Endometrial microvascular endothelial cells (primary cell): ENCODE measurements around the gene LIMD2. TPM values are rescaled to one million over a fixed set of nuclear protein-coding genes. Genes with fewer than 3 reads are reported as not detected.

Source experiments
- in situ Hi-C: cut with HindIII; loops from 2 replicates; pipeline ENCODE4 v1.10.0; 2017; ENCODE audit warnings: low sequenced_read_pairs, low pct_unique_long_range_greater_than_20kb; ENCODE audit errors: inconsistent ontology term
- total RNA-seq: library from RNA; depleted of rRNA; stranded (reverse); fragments of >200 nt; gene quantifications from one replicate; pipeline ENCODE4 v1.2.3, GENCODE V29; 2015; ENCODE audit errors: inconsistent ontology term

Gene LIMD2
- total RNA-seq, 1 donor from 2014 or later = 14.8 TPM

DNA sequence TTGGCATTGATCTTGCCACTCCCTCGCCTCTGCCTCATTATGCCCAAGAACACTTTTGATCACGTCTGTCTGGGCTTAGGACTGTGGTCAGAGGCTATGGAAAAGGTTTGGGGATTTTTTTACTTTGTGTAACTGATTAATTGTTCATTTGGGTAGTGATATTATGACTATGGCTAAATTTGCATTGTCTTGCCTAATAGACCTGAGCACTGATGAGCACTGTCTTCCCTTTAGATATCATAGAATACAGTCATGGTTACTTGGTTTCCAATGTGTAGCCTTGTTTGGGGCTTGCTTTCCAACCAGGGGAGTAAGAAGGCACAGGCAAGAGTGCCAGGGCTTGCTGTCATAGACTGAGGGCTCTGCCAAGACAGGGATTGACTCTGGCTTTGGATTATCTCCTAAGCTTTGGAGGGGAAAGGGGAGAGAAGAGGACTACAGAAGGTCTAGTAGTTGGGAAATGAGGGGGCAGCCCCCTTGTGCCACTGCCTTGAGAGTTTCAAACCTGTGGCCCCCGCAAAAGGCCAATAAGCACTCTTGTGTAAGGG is 13.7 kb downstream of the LIMD2 start:
- in situ Hi-C loops = no loop called here

DNA sequence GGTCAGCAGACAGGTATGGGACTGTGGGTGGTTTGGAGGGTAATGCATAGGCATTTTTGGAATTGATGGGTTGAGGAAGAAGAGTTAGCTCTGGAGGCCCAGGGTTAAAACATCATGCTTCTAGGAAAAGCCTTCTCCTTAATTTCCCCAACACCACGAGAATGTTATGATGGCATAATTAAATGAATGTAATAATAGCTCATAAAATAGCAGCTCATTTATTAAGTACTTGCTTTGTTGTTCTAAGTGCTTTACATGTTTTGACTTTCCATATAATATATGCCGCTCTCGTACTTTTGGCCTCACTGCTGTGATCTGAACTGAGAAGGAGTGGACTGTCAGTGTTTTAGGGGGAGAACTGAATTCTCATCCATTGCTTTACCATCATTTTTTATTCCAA is 14.3 kb downstream of the LIMD2 start:
- in situ Hi-C loops = no loop called here

DNA sequence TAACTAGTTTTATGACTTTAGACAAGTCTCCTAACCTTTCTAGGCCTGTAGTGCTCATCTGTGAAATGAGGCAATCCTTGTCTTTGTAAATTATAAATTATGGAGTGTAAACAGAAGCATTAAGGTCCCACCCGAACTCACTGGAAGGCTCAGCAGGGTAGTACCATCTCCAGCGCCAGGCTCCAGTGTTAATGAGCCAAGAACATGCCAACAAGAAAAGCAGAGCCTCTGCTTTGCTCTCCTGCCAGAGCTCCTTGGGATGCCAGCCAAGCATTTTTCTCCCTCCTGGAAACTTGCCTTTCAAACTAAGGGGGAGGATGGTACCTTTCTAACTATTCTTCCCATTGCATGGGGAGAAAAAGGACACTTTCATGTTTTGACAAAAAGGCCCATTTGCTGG is 14.9 kb downstream of the LIMD2 start:
- in situ Hi-C loops = no loop called here

DNA sequence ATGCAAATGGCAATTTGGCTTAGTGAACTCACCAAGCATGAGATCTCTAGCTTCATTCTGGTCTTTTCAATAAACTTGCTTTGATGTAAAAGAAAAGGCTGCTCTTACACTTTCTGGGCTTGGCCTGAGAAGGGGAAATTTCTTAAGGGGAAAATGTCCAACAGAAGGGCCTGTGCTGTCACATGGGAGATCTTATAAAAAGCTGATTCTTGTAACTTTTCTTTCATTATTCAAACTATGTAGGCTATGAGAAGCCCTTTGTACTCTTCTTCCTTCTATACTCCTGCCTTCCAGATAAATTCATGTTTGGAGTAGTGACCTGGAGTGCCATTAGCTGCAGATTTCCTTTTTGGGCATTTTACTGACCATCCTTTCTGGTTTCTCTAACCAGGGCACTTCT is 16.9 kb downstream of the LIMD2 start:
- in situ Hi-C loops = no loop called here

DNA sequence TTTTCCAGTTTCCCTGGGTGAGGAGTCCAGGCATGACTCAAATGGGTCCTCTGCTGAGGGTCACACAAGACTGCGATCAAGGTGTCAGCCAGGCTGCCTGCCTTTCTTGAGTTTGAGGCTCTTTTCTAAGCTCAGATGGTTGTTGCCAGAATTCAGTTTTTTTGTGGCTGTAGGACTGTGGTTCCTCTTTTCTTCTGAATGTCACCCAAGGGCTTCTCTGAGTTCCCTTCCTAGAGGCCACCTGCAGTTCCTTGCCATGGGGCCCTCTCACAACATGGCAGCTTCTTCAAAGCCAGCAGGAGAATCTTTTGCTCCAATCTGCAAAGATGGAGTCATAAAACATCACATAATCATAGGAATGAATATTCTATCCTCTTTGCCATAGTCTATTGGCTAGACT is 17.5 kb downstream of the LIMD2 start:
- in situ Hi-C loops = no loop called here

DNA sequence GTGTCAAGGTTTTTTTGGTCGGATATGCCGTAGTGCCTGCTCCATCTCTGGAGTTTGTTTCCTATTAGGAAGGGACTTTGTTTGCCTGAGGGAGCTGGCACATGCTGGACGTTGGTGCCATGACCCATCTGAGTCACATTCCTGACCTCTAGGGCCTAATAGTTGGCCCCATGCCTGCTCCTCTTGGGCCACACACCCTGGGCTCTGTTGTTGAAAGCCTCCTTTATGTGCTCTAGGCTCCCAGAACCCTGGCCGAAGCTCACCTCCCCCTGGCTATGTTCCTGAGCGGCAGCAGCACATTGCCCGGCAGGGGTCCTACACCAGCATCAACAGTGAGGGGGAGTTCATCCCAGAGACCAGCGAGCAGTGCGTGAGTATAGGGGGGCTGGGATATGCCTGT is 18.4 kb downstream of the LIMD2 start:
- in situ Hi-C loops = no loop called here

DNA sequence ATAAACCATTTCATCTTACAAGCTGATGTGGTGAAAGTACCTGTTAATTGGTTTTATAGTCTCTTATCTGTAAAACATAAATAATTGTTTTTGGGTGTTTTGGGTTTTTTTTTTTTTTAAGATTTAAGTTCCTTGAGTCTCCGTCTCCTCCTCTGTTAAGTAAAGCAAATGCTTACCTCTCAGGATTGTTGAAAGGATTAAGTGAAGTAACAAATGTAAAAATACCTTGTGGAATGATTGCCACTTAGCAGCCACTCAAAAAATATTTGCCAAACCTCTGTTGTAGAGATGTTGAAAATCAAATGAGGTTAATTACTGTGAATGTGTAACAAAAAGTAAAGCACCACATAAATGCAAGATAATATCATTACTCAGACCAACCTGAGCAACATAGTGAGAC is 19.2 kb downstream of the LIMD2 start:
- in situ Hi-C loops = no loop called here

DNA sequence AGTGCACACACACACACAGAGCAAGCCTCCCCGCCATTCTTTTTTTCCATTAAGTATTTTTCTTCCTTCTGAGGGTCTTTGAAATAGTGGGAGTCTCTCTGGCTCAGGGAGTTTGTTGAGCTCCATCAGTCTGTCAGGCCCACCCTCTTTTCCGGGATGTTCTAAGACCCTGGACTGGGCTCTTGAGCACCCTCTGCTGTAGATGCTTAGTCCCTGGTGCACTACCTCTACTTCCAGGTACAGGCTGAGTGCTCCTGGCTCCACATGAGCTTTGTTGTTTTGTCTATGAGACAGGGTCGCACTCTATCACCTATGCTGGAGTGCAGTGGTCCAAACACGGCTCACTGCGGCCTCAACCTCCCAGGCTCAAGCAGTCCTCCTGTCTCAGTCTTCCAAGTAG is 20.7 kb downstream of the LIMD2 start:
- in situ Hi-C loops = no loop called here

DNA sequence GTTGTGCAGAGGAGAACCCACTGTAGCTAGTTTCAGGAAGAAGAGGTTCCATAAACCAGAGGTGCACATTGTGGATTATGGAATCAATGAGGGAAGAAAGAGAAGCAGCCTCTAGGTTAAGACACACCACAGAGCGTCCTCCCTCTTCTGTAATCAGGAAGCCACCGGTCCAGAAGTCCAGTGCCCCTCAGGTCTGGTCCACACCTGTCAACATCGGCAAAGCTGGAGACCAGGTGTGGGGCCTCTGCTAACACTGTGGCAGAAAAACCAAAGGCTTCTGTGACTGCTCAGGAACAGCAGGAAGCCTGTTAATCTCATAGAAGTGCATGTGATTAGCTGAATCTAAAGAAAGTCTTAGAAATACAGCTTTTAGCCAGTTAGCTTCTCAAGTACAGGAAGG is 23.3 kb downstream of the LIMD2 start:
- in situ Hi-C loops = no loop called here

DNA sequence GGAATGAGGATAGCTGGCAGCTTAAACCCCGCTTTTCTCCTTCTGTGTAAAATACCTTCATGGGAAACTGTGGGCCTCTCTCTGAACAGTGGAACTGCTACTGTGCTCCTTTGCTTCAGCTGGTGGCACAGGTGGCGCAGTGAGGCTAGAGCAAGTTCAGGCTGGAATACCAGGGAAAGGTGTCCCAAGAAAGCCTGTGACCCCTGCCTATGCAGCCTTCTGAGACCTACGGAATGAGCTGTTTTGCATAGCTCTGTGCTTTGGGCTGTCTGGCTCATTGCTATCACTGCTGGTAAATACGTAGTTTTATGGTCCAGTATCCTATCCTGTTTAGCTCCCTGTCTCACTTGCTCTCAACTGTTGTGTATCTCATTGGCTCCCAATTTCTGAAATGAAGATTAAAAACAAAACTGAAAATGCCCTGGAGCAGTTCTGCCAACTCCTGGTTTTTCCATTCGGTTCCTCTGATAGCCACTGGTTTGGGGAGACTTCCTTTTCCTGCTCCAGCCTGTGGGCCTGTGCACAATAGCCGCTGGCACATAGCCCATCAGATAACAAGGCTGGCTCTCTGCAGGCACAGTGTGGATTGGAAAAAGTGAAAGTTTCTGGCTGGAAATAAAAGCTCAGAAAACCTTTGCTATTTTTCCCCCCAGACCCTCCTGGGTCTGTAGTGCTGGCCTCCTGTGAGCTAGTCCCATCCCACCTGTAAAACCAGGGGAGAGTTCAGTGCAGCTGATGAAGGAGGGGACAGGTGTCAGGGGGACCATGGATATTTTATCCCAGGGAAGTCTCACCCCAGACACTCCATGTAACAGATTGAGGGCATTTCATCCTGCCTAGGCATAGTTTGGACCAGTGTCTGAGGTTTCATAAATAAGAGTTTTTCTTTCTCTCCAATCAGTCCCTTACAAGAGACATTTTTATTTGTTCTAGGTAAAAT is 24.0 kb downstream of the LIMD2 start:
- in situ Hi-C loops = no loop called here

DNA sequence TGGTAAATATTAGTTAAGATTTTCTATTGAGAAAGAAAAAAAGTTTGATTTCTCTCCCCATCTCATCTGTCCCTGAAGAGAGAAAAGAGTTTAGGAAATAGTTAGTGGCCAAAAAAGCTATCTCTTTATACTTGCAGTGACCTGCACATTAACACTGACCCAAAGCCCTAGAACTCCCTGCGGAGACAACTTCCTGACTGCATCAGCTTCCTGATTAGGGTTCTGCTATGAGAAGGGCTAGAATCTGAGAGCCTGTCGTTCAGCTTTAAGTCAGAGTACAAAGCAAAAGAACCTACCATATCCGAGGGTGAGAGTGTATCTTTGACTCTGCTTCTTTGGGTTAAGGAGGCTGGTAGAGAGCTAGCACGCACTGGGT is 24.7 kb downstream of the LIMD2 start:
- in situ Hi-C loops = no loop called here

DNA sequence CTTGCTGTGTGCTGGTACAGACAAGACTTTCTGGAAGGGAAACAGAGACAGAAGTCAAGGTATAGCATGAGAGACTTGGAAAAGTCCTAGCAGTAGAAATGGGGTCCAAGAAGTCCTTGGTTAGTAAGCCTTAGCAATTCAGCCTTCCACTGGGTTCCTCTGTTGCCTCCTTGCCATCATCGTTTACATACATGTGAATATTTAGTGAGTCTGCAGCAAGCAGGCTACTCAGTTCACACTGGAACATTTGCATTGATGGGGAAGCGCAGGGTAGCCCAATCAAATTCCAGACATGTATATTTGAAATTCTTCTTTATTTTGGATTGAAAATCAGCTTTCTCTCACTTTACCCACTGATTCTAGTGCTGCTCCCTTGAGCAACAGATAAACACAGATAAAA is 27.1 kb downstream of the LIMD2 start:
- in situ Hi-C loops = no loop called here

DNA sequence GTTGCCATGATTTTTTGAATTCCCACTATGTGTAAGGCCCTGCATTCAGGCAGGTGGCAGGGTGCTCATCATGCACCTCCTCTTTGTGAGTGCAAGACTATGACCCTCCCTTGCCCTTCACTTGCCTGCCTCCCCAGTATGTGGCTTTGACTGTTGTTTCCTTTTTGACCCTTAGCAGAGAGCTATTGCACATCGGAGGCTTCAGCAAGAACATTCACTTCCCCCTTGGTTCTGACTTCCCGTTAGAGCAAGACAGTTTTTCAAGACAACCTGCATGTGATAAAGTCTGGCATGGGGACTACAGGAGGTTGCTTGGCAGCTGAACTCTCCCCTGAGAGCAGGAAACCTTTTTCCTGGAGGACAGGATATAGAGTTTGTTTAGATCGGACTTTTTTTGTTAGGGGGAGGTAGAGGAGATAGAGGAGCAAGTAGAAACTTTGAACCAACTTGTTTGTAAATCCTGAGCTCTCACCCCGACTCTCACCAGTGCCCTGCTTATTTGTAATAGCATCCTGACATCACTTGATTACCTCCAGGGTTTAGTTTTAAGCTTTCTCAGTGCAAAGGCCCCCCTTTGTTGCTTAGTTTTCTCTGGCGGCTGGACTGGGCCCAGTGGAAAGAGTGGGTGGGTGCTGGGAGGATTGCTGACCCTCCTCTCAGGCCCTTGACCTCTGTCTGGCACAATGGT is 34.3 kb downstream of the LIMD2 start:
- in situ Hi-C loops = no loop called here

DNA sequence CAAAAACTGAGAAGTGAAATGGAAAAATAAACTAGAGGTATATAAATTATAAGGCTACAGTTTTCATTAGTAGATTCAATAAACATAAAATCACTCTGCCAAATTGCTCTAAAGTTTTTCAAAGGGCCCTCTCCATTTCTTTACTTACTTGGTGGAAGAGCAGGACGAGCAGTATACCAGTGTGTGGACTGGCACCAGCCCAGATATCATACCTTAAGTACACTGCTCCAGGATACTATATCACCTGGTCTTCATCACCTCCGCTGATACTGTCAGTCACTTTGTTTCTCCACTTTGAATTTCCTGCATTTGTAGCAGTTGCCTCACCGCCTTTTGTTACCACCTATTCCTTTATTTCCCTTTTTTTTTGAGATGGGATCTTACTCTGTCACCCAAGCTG is 40.1 kb downstream of the LIMD2 start:
- in situ Hi-C loops = no loop called here

DNA sequence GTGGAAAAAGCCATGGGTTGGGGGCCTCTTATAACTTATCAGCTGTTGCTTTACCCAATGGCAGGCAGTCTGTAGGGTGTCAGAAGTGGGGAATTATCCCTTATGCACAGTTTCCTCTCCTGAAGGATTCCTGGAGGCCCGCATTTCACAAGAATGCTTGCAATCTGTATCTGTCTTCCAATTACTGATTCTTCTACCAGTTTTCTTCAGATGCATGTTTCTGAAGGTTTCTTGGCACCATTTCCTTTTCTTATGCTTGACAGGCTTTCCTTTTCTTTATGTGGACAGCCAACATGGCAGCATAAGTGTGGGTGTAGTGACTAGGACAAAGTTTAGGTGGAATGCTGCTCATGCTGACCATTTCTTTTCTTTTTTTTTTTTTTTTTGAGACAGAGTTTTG is 41.6 kb downstream of the LIMD2 start:
- in situ Hi-C loops = no loop called here

DNA sequence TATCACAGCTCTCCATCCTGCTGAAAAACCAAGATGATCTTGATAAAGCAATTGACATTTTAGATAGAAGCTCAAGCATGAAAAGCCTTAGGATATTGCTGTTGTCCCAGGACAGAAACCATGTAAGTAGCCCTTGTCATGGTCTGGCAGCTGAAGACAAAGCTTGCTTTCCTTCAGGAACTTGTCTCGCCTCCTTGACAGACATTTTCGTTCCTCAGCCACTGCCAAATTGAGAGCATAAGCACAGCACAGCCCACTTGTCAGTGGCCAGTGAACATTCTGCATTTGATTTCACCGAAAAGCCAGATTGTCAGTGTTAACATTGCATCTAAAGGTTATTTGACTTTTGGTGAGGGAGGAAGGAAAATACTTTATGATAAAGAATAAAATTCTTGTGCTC is 42.1 kb downstream of the LIMD2 start:
- in situ Hi-C loops = no loop called here

DNA sequence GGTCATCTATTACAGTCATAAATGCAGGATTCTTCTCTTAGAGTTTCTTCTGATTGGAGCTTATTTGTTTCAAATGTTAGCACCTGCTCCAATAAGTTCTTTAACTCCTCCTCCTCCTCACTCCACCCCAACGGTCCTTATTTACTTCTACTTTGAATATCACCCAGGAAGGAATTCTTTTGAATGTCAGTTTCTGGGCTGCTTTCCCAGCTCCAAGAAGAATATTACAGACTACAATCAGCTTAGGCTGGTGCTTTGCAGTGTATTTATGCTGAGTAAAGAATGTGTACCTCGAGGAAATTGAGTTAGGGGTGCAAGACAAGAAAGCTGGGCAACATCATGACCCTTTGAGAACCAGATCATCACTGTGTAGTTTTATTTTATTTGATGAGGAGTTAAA is 46.9 kb downstream of the LIMD2 start:
- in situ Hi-C loops = no loop called here

DNA sequence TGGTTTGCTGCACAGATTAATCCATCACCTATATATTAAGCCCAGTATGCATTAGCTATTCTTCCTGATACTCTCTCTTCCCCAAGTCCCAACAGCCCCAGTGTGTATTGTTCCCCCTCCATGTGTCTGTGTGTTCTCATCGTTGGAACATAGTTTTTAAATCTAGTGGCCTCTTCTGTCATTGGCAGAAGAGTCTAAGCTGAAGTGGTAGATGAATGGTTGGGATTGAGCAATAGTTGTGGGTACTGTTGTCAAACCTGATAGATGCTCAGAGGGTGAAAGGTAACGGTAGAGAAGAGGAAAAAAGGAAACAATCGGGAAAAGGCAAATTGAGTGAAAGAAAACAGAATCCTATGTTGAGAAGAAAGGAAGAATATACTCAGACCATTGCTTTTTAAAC is 47.8 kb downstream of the LIMD2 start:
- in situ Hi-C loops = no loop called here

DNA sequence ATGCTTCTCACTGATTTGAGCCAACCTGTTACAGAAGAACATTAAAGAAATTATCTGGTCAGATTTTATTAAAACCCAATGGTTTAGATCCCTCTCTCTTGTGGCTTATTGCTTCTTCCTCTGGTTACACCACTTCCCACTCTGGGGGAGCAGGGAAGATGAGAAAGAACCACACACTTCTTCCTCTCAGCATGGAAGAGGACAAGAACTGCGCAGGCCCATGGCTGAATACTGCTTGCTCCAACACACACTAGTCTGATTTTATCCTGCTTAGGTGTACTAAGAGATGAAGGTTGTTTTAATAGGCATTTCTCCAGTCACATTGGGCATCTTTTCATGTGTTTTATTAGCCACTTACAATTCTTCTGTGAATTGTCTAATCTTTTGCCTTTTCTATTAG is 50.1 kb downstream of the LIMD2 start:
- in situ Hi-C loops = no loop called here

DNA sequence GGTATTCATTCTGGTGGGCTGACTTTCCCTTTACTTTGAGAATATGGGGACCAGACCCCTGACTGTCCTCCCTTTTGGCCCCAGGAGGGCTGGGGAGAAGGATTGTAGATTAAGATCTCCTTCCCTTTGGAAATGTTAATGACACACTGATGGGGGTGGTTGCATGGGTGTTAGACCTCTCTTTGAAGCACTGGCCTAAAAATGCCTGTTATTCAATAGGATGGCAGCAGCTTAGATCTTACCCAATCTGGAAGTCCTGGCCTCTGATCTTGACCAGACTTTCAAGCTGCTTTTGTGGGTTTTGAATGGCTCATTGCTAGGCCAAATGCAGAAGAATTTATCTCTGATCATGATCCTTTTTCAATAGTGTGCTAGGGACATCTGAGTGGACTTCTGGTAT is 52.0 kb downstream of the LIMD2 start:
- in situ Hi-C loops = no loop called here
